ENCODE measurements around the gene IFIT1.

The IFIT1 gene

GRCh38 chr10:89454561-89455347, 62.3 kb downstream of the IFIT1 start:
- H3K4me3 Mint-ChIP-seq: no peak overlapping the region
- no peak overlapping the region for H3K27ac Mint-ChIP-seq
- no peaks in the 10 kb centered on the region for H3K36me3 Mint-ChIP-seq (ENCODE audit: low read depth)
- H3K4me1 Mint-ChIP-seq: no peaks in the 10 kb centered on the region
- H3K9me3 Mint-ChIP-seq: no peaks in the 10 kb centered on the region
- H3K27me3 Mint-ChIP-seq (ENCODE audit: low read depth): no peaks in the 10 kb centered on the region
- no peak for TF ChIP-seq CTCF (IDR thresholded peaks at IDR 0.05; ENCODE audit: unreplicated experiment in 3 of 3)

Data from nephron (organoid).